ENCODE results near the gene NMT1.

Gene NMT1

GRCh38 chr17:45130681-45131615, 69.8 kb downstream of the NMT1 start:
- H3K27ac ChIP-seq (ENCODE audit: low read length): no peak overlapping the region
- H3K4me1 ChIP-seq (ENCODE audit: insufficient read depth, low read length): peaks cover 25% of the 10 kb centered on the region
- H3K79me2 ChIP-seq (ENCODE audit: insufficient read depth, low read length): peaks cover 2% of the 10 kb centered on the region; the same call in 1 of the 2 replicates
- peak overlapping the region in 1 of 2 experiments; percentile 91; a peak in 1 of 4 replicates for H3K4me3 ChIP-seq (ENCODE audit: low read depth in 1 of 2, low read length in 2 of 2)
- TF ChIP-seq EZH2 (IDR thresholded peaks at IDR 0.05; ENCODE audit: borderline replicate concordance, low read depth, low read length, severe bottlenecking) (no peak), CTCF (IDR thresholded peaks at IDR 0.05; ENCODE audit: borderline replicate concordance, extremely low read depth, low read length, poor library complexity, severe bottlenecking) (no peak)
- ATAC-seq (ENCODE audit: insufficient read depth, low read depth): no peak
- H3K27me3 ChIP-seq (ENCODE audit: insufficient read depth, low read length, poor library complexity): no peaks in the 10 kb centered on the region
- H4K20me1 ChIP-seq (ENCODE audit: insufficient read depth, low read length): no peaks in the 10 kb centered on the region
- no peak overlapping the region for H3K9ac ChIP-seq (ENCODE audit: low read depth, low read length)
- DNase-seq: no peak
- no peak overlapping the region for H2AFZ ChIP-seq (ENCODE audit: low read depth, low read length)
- H3K4me2 ChIP-seq (ENCODE audit: insufficient read depth, low read length): peak overlapping the region; percentile 100; the same call in 1 of the 2 replicates
- H3K36me3 ChIP-seq (ENCODE audit: insufficient read depth, low read length): no peaks in the 10 kb centered on the region
- no peaks in the 10 kb centered on the region for H3K9me3 ChIP-seq (ENCODE audit: insufficient read depth, low read length, severe bottlenecking)

GRCh38 chr17:45131616-45132319, 70.7 kb downstream of the NMT1 start:
- no peaks in the 10 kb centered on the region for H3K27me3 ChIP-seq (ENCODE audit: insufficient read depth, low read length, poor library complexity)
- DNase-seq (peak; percentile 51), ATAC-seq (ENCODE audit: insufficient read depth, low read depth) (no peak; the same call in 2 of the 3 replicates)
- no peaks in the 10 kb centered on the region for H4K20me1 ChIP-seq (ENCODE audit: insufficient read depth, low read length)
- no peak overlapping the region for H3K27ac ChIP-seq (ENCODE audit: low read length)
- peak overlapping the region; percentile 100 for H3K4me2 ChIP-seq (ENCODE audit: insufficient read depth, low read length)
- peak overlapping the region; percentile 17 to 91; a peak in 3 of 4 replicates for H3K4me3 ChIP-seq (ENCODE audit: low read depth in 1 of 2, low read length in 2 of 2)
- H3K4me1 ChIP-seq (ENCODE audit: insufficient read depth, low read length): peaks cover 33% of the 10 kb centered on the region
- H2AFZ ChIP-seq (ENCODE audit: low read depth, low read length): peak overlapping the region; percentile 54
- H3K9ac ChIP-seq (ENCODE audit: low read depth, low read length): peak overlapping the region; percentile 73
- TF ChIP-seq EZH2 (IDR thresholded peaks at IDR 0.05; ENCODE audit: borderline replicate concordance, low read depth, low read length, severe bottlenecking) (no peak), CTCF (IDR thresholded peaks at IDR 0.05; ENCODE audit: borderline replicate concordance, extremely low read depth, low read length, poor library complexity, severe bottlenecking) (peak; percentile 69)
- no peaks in the 10 kb centered on the region for H3K9me3 ChIP-seq (ENCODE audit: insufficient read depth, low read length, severe bottlenecking)
- peaks cover 7% of the 10 kb centered on the region; the same call in 1 of the 2 replicates for H3K79me2 ChIP-seq (ENCODE audit: insufficient read depth, low read length)
- H3K36me3 ChIP-seq (ENCODE audit: insufficient read depth, low read length): peaks cover 1% of the 10 kb centered on the region; the same call in 1 of the 2 replicates

GRCh38 chr17:45132320-45132571, 71.1 kb downstream of the NMT1 start, which contains the start of gene PLCD3:
TSS of gene PLCD3 (minus strand) at chr17:45132515. CDS start at chr17:45132410, 105 bp downstream.
- H3K27ac ChIP-seq (ENCODE audit: low read length): peak within 1 kb of the TSS; percentile 68

More at GRCh38 chr17:45132320-45132571, 71.1 kb downstream of the NMT1 start, which contains the start of gene PLCD3:
- DNase-seq: no peak
- Histone ChIP-seq H3K4me3 (ENCODE audit: low read depth in 1 of 2, low read length in 2 of 2) (peak within 1 kb of the TSS; percentile 56 to 91), H2AFZ (ENCODE audit: low read depth, low read length) (peak within 1 kb of the TSS; percentile 94), H4K20me1 (ENCODE audit: insufficient read depth, low read length) (no peaks in the 10 kb centered on the region), H3K4me1 (ENCODE audit: insufficient read depth, low read length) (peaks cover 37% of the 10 kb centered on the region), H3K9me3 (ENCODE audit: insufficient read depth, low read length, severe bottlenecking) (no peaks in the 10 kb centered on the region), H3K36me3 (ENCODE audit: insufficient read depth, low read length) (peaks cover 6% of the 10 kb centered on the region; the same call in 1 of the 2 replicates), H3K4me2 (ENCODE audit: insufficient read depth, low read length) (peak within 1 kb of the TSS; percentile 100), H3K79me2 (ENCODE audit: insufficient read depth, low read length) (peaks cover 7% of the 10 kb centered on the region; the same call in 1 of the 2 replicates), H3K9ac (ENCODE audit: low read depth, low read length) (peak within 1 kb of the TSS; percentile 73), H3K27me3 (ENCODE audit: insufficient read depth, low read length, poor library complexity) (no peaks in the 10 kb centered on the region)
- ATAC-seq (ENCODE audit: insufficient read depth, low read depth): peak; percentile 49
- no peak for TF ChIP-seq CTCF (IDR thresholded peaks at IDR 0.05; ENCODE audit: borderline replicate concordance, extremely low read depth, low read length, poor library complexity, severe bottlenecking)
- TF ChIP-seq EZH2 (IDR thresholded peaks at IDR 0.05; ENCODE audit: borderline replicate concordance, low read depth, low read length, severe bottlenecking): no peak
